Measurements from ENCODE around the gene SKAP2. TPM values are rescaled to one million over a fixed set of nuclear protein-coding genes. Genes with fewer than 3 reads are reported as not detected.

The SKAP2 gene
- total RNA-seq, 1 donor from 2014 or later: 46.4 TPM

DNA sequence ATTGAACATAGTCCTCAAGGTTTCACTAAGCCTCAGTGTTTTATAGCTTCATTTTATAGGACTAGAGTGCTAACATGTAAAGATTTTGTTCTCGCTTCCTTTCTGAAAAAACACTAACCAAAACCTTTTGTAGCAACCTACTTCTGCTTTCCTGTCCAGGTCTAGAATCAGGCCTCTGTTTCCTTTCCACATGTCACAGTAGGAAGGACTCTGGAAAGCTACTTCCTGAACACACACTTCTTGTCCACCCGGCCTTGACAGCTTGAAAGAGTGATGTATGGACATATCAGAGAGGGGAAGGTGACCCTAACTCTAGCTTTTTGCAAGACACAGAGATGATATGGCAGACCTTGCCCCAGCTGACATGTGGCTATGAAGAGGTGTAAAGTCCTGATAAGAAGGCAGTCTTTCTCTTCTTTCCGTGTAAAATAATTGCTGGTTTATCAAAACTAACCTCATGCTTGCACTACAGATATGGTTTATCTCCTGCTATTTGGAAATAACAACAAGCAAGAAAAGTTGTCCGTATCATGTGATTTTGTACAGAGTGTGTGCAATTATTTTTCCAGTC is 175.4 kb downstream of the SKAP2 start:
- no peaks in the 10 kb centered on the region for H3K9me3 Mint-ChIP-seq (ENCODE audit: low read depth)
- no peaks in the 10 kb centered on the region for H3K36me3 Mint-ChIP-seq (ENCODE audit: insufficient read depth)
- no peak overlapping the region for H3K4me3 Mint-ChIP-seq (ENCODE audit: low read depth)
- no peak overlapping the region for H3K27ac Mint-ChIP-seq
- TF ChIP-seq, protein P1, sequence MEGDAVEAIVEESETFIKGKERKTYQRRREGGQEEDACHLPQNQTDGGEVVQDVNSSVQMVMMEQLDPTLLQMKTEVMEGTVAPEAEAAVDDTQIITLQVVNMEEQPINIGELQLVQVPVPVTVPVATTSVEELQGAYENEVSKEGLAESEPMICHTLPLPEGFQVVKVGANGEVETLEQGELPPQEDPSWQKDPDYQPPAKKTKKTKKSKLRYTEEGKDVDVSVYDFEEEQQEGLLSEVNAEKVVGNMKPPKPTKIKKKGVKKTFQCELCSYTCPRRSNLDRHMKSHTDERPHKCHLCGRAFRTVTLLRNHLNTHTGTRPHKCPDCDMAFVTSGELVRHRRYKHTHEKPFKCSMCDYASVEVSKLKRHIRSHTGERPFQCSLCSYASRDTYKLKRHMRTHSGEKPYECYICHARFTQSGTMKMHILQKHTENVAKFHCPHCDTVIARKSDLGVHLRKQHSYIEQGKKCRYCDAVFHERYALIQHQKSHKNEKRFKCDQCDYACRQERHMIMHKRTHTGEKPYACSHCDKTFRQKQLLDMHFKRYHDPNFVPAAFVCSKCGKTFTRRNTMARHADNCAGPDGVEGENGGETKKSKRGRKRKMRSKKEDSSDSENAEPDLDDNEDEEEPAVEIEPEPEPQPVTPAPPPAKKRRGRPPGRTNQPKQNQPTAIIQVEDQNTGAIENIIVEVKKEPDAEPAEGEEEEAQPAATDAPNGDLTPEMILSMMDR (IDR thresholded peaks at IDR 0.05; ENCODE audit: unreplicated experiment): no peak
- no peaks in the 10 kb centered on the region for H3K27me3 Mint-ChIP-seq
- no peak for DNase-seq (ENCODE audit: low spot score, unreplicated experiment)
- peaks cover 35% of the 10 kb centered on the region for H3K4me1 Mint-ChIP-seq (ENCODE audit: low read depth)

DNA sequence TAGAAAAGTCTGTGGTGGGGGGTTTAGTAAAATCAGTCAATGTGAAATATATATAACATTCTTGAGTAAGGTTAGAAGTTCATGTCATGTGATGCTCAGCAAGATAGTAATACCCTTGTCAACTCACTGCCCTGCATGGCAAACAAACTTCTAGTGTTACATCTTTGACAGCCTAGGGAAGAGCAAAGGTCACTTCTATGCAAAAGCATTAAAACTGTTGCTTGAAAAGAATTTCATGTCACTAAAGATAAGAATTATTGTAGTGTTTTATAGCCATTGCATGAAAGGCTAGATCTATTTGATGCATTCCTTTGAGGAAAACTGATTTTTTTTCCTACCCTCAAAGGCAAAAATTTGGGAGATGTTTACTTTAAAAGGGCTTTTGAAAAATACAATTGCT is 176.0 kb downstream of the SKAP2 start:
- no peak overlapping the region for H3K27ac Mint-ChIP-seq
- no peaks in the 10 kb centered on the region for H3K9me3 Mint-ChIP-seq (ENCODE audit: low read depth)
- TF ChIP-seq, protein P1 (IDR thresholded peaks at IDR 0.05; ENCODE audit: unreplicated experiment): no peak
- no peaks in the 10 kb centered on the region for H3K27me3 Mint-ChIP-seq
- DNase-seq (ENCODE audit: low spot score, unreplicated experiment): no peak
- no peaks in the 10 kb centered on the region for H3K36me3 Mint-ChIP-seq (ENCODE audit: insufficient read depth)
- peaks cover 35% of the 10 kb centered on the region for H3K4me1 Mint-ChIP-seq (ENCODE audit: low read depth)
- no peak overlapping the region for H3K4me3 Mint-ChIP-seq (ENCODE audit: low read depth)

DNA sequence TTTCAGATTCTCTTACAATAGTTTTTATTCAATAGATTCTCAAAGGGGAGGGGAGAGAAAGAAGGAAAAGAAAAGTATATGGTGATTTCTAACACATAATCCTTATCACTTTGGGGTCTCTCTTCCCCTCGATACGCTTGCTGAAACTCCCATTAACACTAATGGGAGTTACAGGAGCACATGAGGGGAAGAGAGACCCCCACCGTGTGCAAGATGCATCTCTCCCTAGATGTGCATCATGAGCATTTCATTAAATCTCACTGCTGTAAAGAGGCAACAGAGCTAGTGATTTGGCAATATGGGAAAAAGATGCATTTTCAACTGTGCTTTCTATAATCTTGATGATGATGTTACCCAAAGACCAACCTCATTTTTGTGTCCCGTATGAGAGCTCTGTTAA is 177.4 kb downstream of the SKAP2 start:
- TF ChIP-seq, protein P1 (IDR thresholded peaks at IDR 0.05; ENCODE audit: unreplicated experiment): no peak
- Mint-ChIP-seq H3K4me1 (ENCODE audit: low read depth) (peaks cover 43% of the 10 kb centered on the region), H3K4me3 (ENCODE audit: low read depth) (no peak overlapping the region), H3K27me3 (no peaks in the 10 kb centered on the region), H3K36me3 (ENCODE audit: insufficient read depth) (no peaks in the 10 kb centered on the region), H3K27ac (peak overlapping the region; percentile 77), H3K9me3 (ENCODE audit: low read depth) (no peaks in the 10 kb centered on the region)
- no peak for DNase-seq (ENCODE audit: low spot score, unreplicated experiment)

DNA sequence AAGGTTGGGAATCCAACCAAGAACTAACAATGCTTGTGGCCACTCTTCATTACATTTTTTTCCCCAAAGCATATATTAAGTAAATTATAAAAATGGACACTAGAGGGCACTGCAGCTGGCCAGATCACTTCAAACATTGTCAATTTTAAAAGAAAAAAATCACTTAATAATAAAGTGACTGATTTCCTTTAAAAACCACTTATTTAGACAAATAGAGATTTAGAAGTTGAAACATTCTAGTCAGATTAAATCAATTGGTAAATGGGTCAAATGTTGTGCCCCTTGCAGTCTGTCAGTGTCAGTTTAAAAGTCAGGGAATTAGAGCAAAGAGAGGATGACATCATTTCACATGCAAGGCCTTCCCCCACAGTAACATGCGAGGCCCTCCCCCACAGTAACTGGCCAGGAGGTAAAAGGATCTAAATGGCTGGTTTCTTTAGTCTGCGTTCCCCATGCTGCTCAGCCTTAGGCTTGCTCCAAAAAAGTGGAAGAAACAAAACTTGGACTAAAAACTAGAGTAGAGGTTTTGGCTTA is 177.9 kb downstream of the SKAP2 start:
- H3K36me3 Mint-ChIP-seq (ENCODE audit: insufficient read depth): no peaks in the 10 kb centered on the region
- no peak for DNase-seq (ENCODE audit: low spot score, unreplicated experiment)
- TF ChIP-seq, protein P1 (IDR thresholded peaks at IDR 0.05; ENCODE audit: unreplicated experiment): peak; percentile 83
- no peaks in the 10 kb centered on the region for H3K9me3 Mint-ChIP-seq (ENCODE audit: low read depth)
- H3K4me1 Mint-ChIP-seq (ENCODE audit: low read depth): peaks cover 46% of the 10 kb centered on the region
- peak overlapping the region; percentile 77 for H3K27ac Mint-ChIP-seq
- H3K27me3 Mint-ChIP-seq: no peaks in the 10 kb centered on the region
- no peak overlapping the region for H3K4me3 Mint-ChIP-seq (ENCODE audit: low read depth)

DNA sequence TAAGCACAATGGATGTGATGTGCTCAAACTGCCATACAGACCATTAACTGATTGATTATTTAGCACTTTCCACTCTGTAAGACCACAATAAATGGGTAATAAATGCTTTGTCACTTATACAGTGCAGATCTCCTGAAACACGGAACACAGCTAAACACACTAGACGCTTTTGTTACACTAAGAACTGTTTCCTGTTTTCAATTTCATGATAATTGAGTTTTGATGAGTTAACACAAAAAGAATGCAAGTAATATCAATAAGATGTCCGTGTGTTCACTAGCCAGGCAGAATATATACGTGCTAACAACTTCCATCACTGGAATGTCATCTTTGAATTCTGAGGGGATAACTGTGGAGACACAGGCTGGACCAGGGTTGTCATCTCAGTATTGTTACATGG is 178.8 kb downstream of the SKAP2 start:
- H3K36me3 Mint-ChIP-seq (ENCODE audit: insufficient read depth): no peaks in the 10 kb centered on the region
- peaks cover 47% of the 10 kb centered on the region for H3K4me1 Mint-ChIP-seq (ENCODE audit: low read depth)
- no peaks in the 10 kb centered on the region for H3K9me3 Mint-ChIP-seq (ENCODE audit: low read depth)
- H3K4me3 Mint-ChIP-seq (ENCODE audit: low read depth): no peak overlapping the region
- TF ChIP-seq, protein P1 (IDR thresholded peaks at IDR 0.05; ENCODE audit: unreplicated experiment): no peak
- H3K27me3 Mint-ChIP-seq: no peaks in the 10 kb centered on the region
- no peak overlapping the region for H3K27ac Mint-ChIP-seq
- no peak for DNase-seq (ENCODE audit: low spot score, unreplicated experiment)
